GM19099 (cell line): ENCODE data around the gene PRUNE1.

Experiments used
- POLR2A ChIP-seq: IDR thresholded peaks from 3 replicates; pipeline ENCODE4 v1.6.1; 2011; ENCODE audit warnings: low read depth; ENCODE audit not compliant: insufficient read length; ENCODE audit errors: extremely low read depth

The PRUNE1 gene

GRCh38 chr1:150995896-150996295 is 12.4 kb upstream of the PRUNE1 start:
- TF ChIP-seq POLR2A, result no peak

- TF ChIP-seq POLR2A, result no peak
Observed at GRCh38 chr1:150997126-150997872, 10.9 kb upstream of the PRUNE1 start.

GRCh38 chr1:150997949-150998348 is 10.3 kb upstream of the PRUNE1 start:
- TF ChIP-seq POLR2A, result no peak

- TF ChIP-seq POLR2A, result no peak
Observed at GRCh38 chr1:150999051-150999674, 9.1 kb upstream of the PRUNE1 start.

- TF ChIP-seq POLR2A, result no peak
Observed at GRCh38 chr1:150999926-151000325, 8.3 kb upstream of the PRUNE1 start.

- no peak for TF ChIP-seq POLR2A
Observed at GRCh38 chr1:151000408-151000807, 7.8 kb upstream of the PRUNE1 start.

- TF ChIP-seq POLR2A, result no peak
Observed at GRCh38 chr1:151001602-151002001, 6.6 kb upstream of the PRUNE1 start.

GRCh38 chr1:151002051-151002450 is 6.2 kb upstream of the PRUNE1 start:
- TF ChIP-seq POLR2A, result no peak

- TF ChIP-seq POLR2A, result no peak
Observed at GRCh38 chr1:151002611-151003010, 5.6 kb upstream of the PRUNE1 start.

GRCh38 chr1:151003180-151003579 is 5.1 kb upstream of the PRUNE1 start:
- no peak for TF ChIP-seq POLR2A

- no peak for TF ChIP-seq POLR2A
Observed at GRCh38 chr1:151005729-151006319, 2.4 kb upstream of the PRUNE1 start.

GRCh38 chr1:151006327-151007052 is 1.8 kb upstream of the PRUNE1 start, which contains the start of gene MINDY1:
MINDY1 (minus strand) TSS chr1:151006902; CDS start chr1:151002617, 4,285 bp downstream.
- peak; percentile 42 for TF ChIP-seq POLR2A

GRCh38 chr1:151007853-151008243 is 401 bp upstream of the PRUNE1 start:
- no peak for TF ChIP-seq POLR2A

- TF ChIP-seq POLR2A, result no peak
Observed at GRCh38 chr1:151009206-151009587, 948 bp downstream of the PRUNE1 start.

GRCh38 chr1:151009674-151010345 is 1.6 kb downstream of the PRUNE1 start:
- no peak for TF ChIP-seq POLR2A

- no peak for TF ChIP-seq POLR2A
Observed at GRCh38 chr1:151010346-151010726, 2.1 kb downstream of the PRUNE1 start.
